Bronchial epithelial cell (primary cell): Measurements from ENCODE around the gene C2orf80. TPM values are rescaled to one million over a fixed set of nuclear protein-coding genes. Genes with fewer than 3 reads are reported as not detected.

Experiments
- DNase-seq: peaks from one replicate; pipeline ENCODE4 v3.0.0-alpha.2; 2010; ENCODE audit warnings: low read depth
- FAIRE-seq: peaks from 2 replicates; lab custom pipeline; 2011; peaks lifted over from hg19 to GRCh38; lab: Jason Lieb, UNC
- H3K27me3 ChIP-seq: 2 replicates; pipeline ENCODE4 v1.5.1; 2011; ENCODE audit warnings: low read length; ENCODE audit not compliant: control insufficient read depth, insufficient read depth
- H3K36me3 ChIP-seq: 2 replicates; pipeline ENCODE4 v1.5.1; 2011; ENCODE audit warnings: low read length; ENCODE audit not compliant: control insufficient read depth, insufficient read depth
- H3K4me3 ChIP-seq: 2 replicates; pipeline ENCODE4 v1.5.1; 2011; ENCODE audit warnings: mild to moderate bottlenecking, low read depth, low read length, control low read depth
- CTCF ChIP-seq: IDR thresholded peaks from 2 replicates; pipeline ENCODE4 v1.5.1; 2011; ENCODE audit warnings: mild to moderate bottlenecking, moderate library complexity, low read length, control low read depth, inconsistent platforms; ENCODE audit not compliant: insufficient read depth, severe bottlenecking
- total RNA-seq: library from RNA; depleted of rRNA; stranded (reverse); fragments of >200 nt; gene quantifications from 2 replicates; pipeline ENCODE4 v1.2.1, GENCODE V29; 2014

C2orf80 gene
- total RNA-seq, 1 donor from 2014 or later, result not detected

GRCh38 chr2:208147759-208148158 lies 42.1 kb downstream of the C2orf80 start:
- no peak for FAIRE-seq

DNA sequence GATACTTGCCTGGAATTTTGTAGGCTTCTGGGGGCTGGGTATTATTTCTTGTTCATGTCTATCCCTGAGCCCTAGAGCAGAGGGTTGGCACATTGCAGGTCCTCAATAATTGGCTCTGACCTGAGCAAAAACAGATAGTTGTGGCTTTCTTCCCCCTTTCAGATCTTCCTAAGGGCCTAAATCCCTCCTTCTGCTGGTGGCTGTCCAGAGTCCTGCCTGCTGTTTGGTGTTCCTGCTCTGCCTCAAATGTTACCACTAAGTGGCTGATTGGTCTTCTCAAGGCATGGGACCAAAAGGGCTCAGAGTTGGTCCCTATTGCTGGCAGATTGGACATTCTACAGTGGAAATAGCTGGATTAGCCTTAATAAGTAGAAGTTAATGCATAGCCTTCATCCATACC lies 42.8 kb downstream of the C2orf80 start:
- H3K27me3 ChIP-seq, result peaks cover 2% of the 10 kb centered on the region
- no peak overlapping the region for H3K4me3 ChIP-seq
- H3K36me3 ChIP-seq, result no peaks in the 10 kb centered on the region
- DNase-seq (no peak), FAIRE-seq (no peak)
- TF ChIP-seq CTCF, result no peak

More at GRCh38 chr2:208147759-208148158, 42.1 kb downstream of the C2orf80 start:
- peaks cover 2% of the 10 kb centered on the region for H3K27me3 ChIP-seq
- H3K36me3 ChIP-seq, result no peaks in the 10 kb centered on the region
- no peak for TF ChIP-seq CTCF
- no peak overlapping the region for H3K4me3 ChIP-seq
- no peak for DNase-seq

- Histone ChIP-seq H3K36me3 (no peaks in the 10 kb centered on the region), H3K27me3 (peaks cover 2% of the 10 kb centered on the region), H3K4me3 (no peak within 1 kb of the TSS)
- FAIRE-seq, result no peak
- no peak for DNase-seq
- no peak for TF ChIP-seq CTCF
These were observed 43.8 kb downstream of the C2orf80 start, which contains the start of gene CRYGB for GRCh38 chr2:208146006-208146405. TSS of gene CRYGB (minus strand) at chr2:208146158. CDS start at chr2:208146120, 38 bp downstream.

- no peaks in the 10 kb centered on the region for H3K36me3 ChIP-seq
- FAIRE-seq (no peak), DNase-seq (no peak)
- peaks cover 2% of the 10 kb centered on the region for H3K27me3 ChIP-seq
- no peak overlapping the region for H3K4me3 ChIP-seq
- TF ChIP-seq CTCF, result no peak
These were observed 46.7 kb downstream of the C2orf80 start for GRCh38 chr2:208142925-208143799.

DNA sequence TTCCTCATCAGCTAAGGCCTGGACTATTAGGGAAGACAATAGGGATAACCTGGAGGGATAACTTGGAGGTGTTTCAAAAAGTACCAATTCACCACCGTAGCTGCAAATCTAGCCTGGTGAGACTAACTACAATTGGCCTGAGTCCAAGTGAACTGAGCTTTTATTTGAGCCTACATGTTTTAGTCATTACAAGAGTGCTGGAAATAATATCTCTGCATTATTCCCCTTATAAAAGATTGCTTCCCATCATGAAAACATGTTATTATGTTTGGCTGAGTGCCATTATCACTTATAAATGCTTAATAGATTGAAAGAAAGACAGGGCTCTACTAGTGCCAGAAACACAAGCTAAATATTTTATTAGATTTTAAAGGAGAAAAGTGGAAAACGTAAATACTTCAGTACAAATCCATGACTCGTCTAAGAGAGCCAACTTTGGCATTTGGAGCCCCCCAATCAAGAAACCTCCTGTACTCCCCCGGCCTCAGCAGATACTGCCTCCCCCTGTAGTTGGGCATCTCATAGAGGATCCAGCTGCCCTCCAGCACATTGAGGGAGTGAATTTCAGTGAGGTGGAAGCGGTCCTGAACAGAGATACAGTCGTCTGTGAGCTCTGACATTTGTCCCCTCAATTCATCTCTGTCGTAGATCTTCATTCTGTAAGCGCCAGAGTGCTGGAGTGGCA lies 47.4 kb downstream of the C2orf80 start:
- TF ChIP-seq CTCF, result no peak
- H3K36me3 ChIP-seq, result no peaks in the 10 kb centered on the region
- no peak overlapping the region for H3K4me3 ChIP-seq
- no peaks in the 10 kb centered on the region for H3K27me3 ChIP-seq
- FAIRE-seq (no peak), DNase-seq (peak; percentile 28)
